ENCODE results near the gene FUBP3. TPM values are rescaled to one million over a fixed set of nuclear protein-coding genes. Genes with fewer than 3 reads are reported as not detected.

Gene FUBP3
- total RNA-seq, 4 donors from 2014 or later, result 10.4 to 75.1 (median 13.0) TPM

- no peaks in the 10 kb centered on the region for H3K36me3 ChIP-seq
- no peaks in the 10 kb centered on the region for H3K9me3 ChIP-seq
- H3K4me3 ChIP-seq, result peak overlapping the region in 1 of 4 donors; percentile 39
- DNase-seq (no peak), ATAC-seq (no peak)
- TF ChIP-seq CTCF (IDR thresholded peaks at IDR 0.05 in 4 of 5, conservative IDR thresholded peaks at IDR 0.05 in 1 of 5), result no peak
- TF ChIP-seq POLR2A (IDR thresholded peaks at IDR 0.05), result no peak
- H3K27me3 ChIP-seq, result peaks cover 78 to 89% (median 83%) of the 10 kb centered on the region in 3 donors
- peaks cover 13 to 21% of the 10 kb centered on the region in 2 donors for H3K4me1 ChIP-seq
- intact Hi-C loops (cut with DNase I; ENCODE audit: low total_unique reads) (no loop called here), in situ Hi-C loops (cut with MboI; ENCODE audit: low sequenced_read_pairs in 4 of 4) (no loop called here)
- no peak overlapping the region for H3K27ac ChIP-seq
These were observed 80.4 kb downstream of the FUBP3 start for GRCh38 chr9:130659699-130660248.

- intact Hi-C loops (cut with DNase I; ENCODE audit: low total_unique reads) (no loop called here), in situ Hi-C loops (cut with MboI; ENCODE audit: low sequenced_read_pairs in 4 of 4) (no loop called here)
- peaks cover 81 to 92% (median 88%) of the 10 kb centered on the region in 3 donors for H3K27me3 ChIP-seq
- no peaks in the 10 kb centered on the region for H3K9me3 ChIP-seq
- DNase-seq (no peak), ATAC-seq (no peak)
- H3K36me3 ChIP-seq, result no peaks in the 10 kb centered on the region
- TF ChIP-seq POLR2A (IDR thresholded peaks at IDR 0.05) (no peak), CTCF (IDR thresholded peaks at IDR 0.05 in 4 of 5, conservative IDR thresholded peaks at IDR 0.05 in 1 of 5) (no peak)
- no peak overlapping the region for H3K27ac ChIP-seq
- peaks cover 13 to 26% of the 10 kb centered on the region in 2 donors for H3K4me1 ChIP-seq
- H3K4me3 ChIP-seq, result peak overlapping the region; percentile 25 to 51 (median 42)
These were observed 80.9 kb downstream of the FUBP3 start for GRCh38 chr9:130660326-130660682.

GRCh38 chr9:130660683-130661450 lies 81.5 kb downstream of the FUBP3 start:
- intact Hi-C loops (cut with DNase I; ENCODE audit: low total_unique reads), result no loop called here
- no peak for DNase-seq
- peaks cover 87 to 96% (median 93%) of the 10 kb centered on the region in 3 donors for H3K27me3 ChIP-seq

GRCh38 chr9:130661451-130662098 lies 82.2 kb downstream of the FUBP3 start:
- in situ Hi-C loops (cut with MboI; ENCODE audit: low sequenced_read_pairs in 4 of 4), result no loop called here
- TF ChIP-seq CTCF (IDR thresholded peaks at IDR 0.05 in 4 of 5, conservative IDR thresholded peaks at IDR 0.05 in 1 of 5), result no peak
- no peak for TF ChIP-seq POLR2A (IDR thresholded peaks at IDR 0.05)
- H3K4me1 ChIP-seq, result peaks cover 13 to 28% of the 10 kb centered on the region in 2 donors

More at GRCh38 chr9:130660683-130661450, 81.5 kb downstream of the FUBP3 start:
- Histone ChIP-seq H3K4me3 (peak overlapping the region; percentile 25 to 51 (median 42)), H3K4me1 (peaks cover 13 to 28% of the 10 kb centered on the region in 2 donors), H3K9me3 (no peaks in the 10 kb centered on the region), H3K36me3 (no peaks in the 10 kb centered on the region), H3K27ac (no peak overlapping the region)
- no peak for ATAC-seq
- in situ Hi-C loops (cut with MboI; ENCODE audit: low sequenced_read_pairs in 4 of 4), result no loop called here
- no peak for TF ChIP-seq CTCF (IDR thresholded peaks at IDR 0.05 in 4 of 5, conservative IDR thresholded peaks at IDR 0.05 in 1 of 5)
- TF ChIP-seq POLR2A (IDR thresholded peaks at IDR 0.05), result no peak

More at GRCh38 chr9:130661451-130662098, 82.2 kb downstream of the FUBP3 start:
- Histone ChIP-seq H3K27me3 (peaks cover 87 to 100% (median 98%) of the 10 kb centered on the region in 3 donors), H3K27ac (no peak overlapping the region), H3K9me3 (no peaks in the 10 kb centered on the region), H3K4me3 (peak overlapping the region in 3 of 4 donors; percentile 39 to 51 (median 45)), H3K36me3 (no peaks in the 10 kb centered on the region)
- ATAC-seq (no peak), DNase-seq (no peak)
- intact Hi-C loops (cut with DNase I; ENCODE audit: low total_unique reads), result no loop called here

Data from gastrocnemius medialis (tissue), 4 donors.